Vagina (tissue), 2 donors: ENCODE measurements around the gene SPTSSB. TPM values are rescaled to one million over a fixed set of nuclear protein-coding genes. Genes with fewer than 3 reads are reported as not detected.
A peak's percentile ranks its signal among the peaks of the same experiment; 100 is the strongest.

Source experiments
- DNase-seq, 2 donors: peaks; one replicate each; pipeline ENCODE4 v3.0.0-alpha.2; 2017; ENCODE audit errors: extremely low spot score in 2 of 2
- H3K27ac ChIP-seq: fragments of 200-600 bp; sonication (generic); one replicate; pipeline ENCODE4 v1.5.1; 2019
- H3K27me3 ChIP-seq: fragments of 200-600 bp; sonication (generic); one replicate; pipeline ENCODE4 v1.5.1; 2019
- H3K36me3 ChIP-seq, 2 donors: fragments of 200-600 bp; sonication (generic); one replicate each; pipeline ENCODE4 v1.5.1; 2017 to 2019
- H3K4me1 ChIP-seq: fragments of 200-600 bp; sonication (generic); one replicate; pipeline ENCODE4 v1.5.1; 2019
- H3K4me3 ChIP-seq, 2 donors: fragments of 200-600 bp; sonication (generic); 1 replicate in 1 of 2; 2 replicates in 1 of 2; pipeline ENCODE4 v1.5.1; 2016 to 2019
- H3K9me3 ChIP-seq: fragments of 200-600 bp; sonication (generic); one replicate; pipeline ENCODE4 v1.5.1; 2019
- POLR2A ChIP-seq, 2 donors: fragments of 450-650 bp; IDR thresholded peaks; one replicate each; pipeline ENCODE4 v1.6.1; 2017; ENCODE audit warnings: antibody characterized with exemption in 2 of 2, mild to moderate bottlenecking in 2 of 2, moderate library complexity in 2 of 2
- POLR2AphosphoS5 ChIP-seq, 2 donors: sonication (generic); formaldehyde crosslinking; IDR thresholded peaks; one replicate each; pipeline ENCODE4 v1.9.0; 2017; ENCODE audit warnings: antibody characterized with exemption in 2 of 2, mild to moderate bottlenecking in 2 of 2, low read depth in 1 of 2; ENCODE audit not compliant: insufficient read depth in 1 of 2
- intact Hi-C: fragments of 100-400 bp; cut with DNase I; formaldehyde crosslinking; loops from one replicate; pipeline ENCODE4 v1.15.1; 2023
- total RNA-seq: library from RNA; depleted of rRNA; stranded (reverse); fragments of >200 nt; gene quantifications from one replicate; pipeline ENCODE4 v1.2.3, GENCODE V29; 2016
- TF ChIP-seq, protein P1 (sequence below), 3 experiments: fragments of 450-650 bp in 2 of 3; fragments of 200-600 bp in 1 of 3; sonication (generic) in 1 of 3; IDR thresholded peaks; one replicate each; pipeline ENCODE4 v1.5.1; 2017 to 2019; ENCODE audit warnings: antibody characterized with exemption in 3 of 3, mild to moderate bottlenecking in 2 of 3, moderate library complexity in 2 of 3

SPTSSB gene
- total RNA-seq, 1 donor from 2014 or later = 2.9 TPM

DNA sequence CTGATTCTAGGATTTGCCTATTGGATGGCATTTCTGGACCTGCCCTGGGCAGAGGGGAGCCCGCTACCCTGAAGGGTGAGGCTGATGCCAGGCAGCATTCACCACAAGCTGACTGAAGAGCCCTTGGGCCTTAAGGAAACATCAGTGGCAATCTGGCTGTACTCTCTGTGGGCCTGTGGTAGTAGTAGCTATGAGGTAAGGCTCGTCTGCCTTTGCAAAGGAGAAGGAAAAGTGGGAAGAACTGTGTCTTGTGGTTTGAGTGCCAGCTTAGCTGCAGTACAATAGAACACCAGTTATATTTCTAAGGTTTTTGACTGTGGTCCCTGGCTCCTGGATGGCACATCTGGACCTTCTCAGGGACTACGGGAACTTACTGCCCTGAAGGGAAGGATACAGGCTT lies 51.5 kb downstream of the SPTSSB start:
- no peaks in the 10 kb centered on the region for H3K36me3 ChIP-seq
- H3K27ac ChIP-seq = no peak overlapping the region
- H3K27me3 ChIP-seq = no peaks in the 10 kb centered on the region
- TF ChIP-seq POLR2A (IDR thresholded peaks at IDR 0.05) = no peak
- TF ChIP-seq, protein P1, sequence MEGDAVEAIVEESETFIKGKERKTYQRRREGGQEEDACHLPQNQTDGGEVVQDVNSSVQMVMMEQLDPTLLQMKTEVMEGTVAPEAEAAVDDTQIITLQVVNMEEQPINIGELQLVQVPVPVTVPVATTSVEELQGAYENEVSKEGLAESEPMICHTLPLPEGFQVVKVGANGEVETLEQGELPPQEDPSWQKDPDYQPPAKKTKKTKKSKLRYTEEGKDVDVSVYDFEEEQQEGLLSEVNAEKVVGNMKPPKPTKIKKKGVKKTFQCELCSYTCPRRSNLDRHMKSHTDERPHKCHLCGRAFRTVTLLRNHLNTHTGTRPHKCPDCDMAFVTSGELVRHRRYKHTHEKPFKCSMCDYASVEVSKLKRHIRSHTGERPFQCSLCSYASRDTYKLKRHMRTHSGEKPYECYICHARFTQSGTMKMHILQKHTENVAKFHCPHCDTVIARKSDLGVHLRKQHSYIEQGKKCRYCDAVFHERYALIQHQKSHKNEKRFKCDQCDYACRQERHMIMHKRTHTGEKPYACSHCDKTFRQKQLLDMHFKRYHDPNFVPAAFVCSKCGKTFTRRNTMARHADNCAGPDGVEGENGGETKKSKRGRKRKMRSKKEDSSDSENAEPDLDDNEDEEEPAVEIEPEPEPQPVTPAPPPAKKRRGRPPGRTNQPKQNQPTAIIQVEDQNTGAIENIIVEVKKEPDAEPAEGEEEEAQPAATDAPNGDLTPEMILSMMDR (IDR thresholded peaks at IDR 0.05) = no peak
- no peak for TF ChIP-seq POLR2AphosphoS5 (IDR thresholded peaks at IDR 0.05; ENCODE audit: insufficient read depth in 1 of 2, low read depth in 1 of 2)
- intact Hi-C loops = no loop called here
- H3K4me1 ChIP-seq = no peaks in the 10 kb centered on the region
- no peak overlapping the region for H3K4me3 ChIP-seq
- DNase-seq = no peak
- H3K9me3 ChIP-seq = no peaks in the 10 kb centered on the region

DNA sequence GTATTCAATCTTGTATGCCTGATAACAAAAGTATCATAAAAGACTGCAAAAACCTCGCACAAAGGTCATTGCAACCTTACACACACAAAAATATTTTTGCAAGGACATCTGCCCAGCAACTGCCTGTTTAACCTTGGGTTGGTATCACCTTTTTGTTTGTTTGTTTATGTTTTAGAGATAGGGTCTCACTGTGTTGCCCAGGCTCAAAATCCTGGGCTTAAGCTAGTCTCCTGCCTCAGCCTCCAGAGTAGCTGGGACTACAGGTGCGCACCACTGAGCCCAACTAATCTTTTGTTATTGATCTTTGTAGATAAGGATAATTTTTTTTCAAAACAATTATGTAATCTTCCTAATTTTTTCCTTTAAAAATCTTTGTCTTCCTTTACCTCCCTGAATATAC lies 54.2 kb downstream of the SPTSSB start:
- H3K27ac ChIP-seq = no peak overlapping the region
- DNase-seq = no peak
- no peaks in the 10 kb centered on the region for H3K36me3 ChIP-seq
- no peaks in the 10 kb centered on the region for H3K4me1 ChIP-seq
- no peaks in the 10 kb centered on the region for H3K27me3 ChIP-seq
- H3K9me3 ChIP-seq = no peaks in the 10 kb centered on the region
- H3K4me3 ChIP-seq = no peak overlapping the region
- intact Hi-C loops = no loop called here
- TF ChIP-seq, protein P1 (IDR thresholded peaks at IDR 0.05) = no peak
- TF ChIP-seq POLR2A (IDR thresholded peaks at IDR 0.05) (no peak), POLR2AphosphoS5 (IDR thresholded peaks at IDR 0.05; ENCODE audit: insufficient read depth in 1 of 2, low read depth in 1 of 2) (no peak)

- Histone ChIP-seq H3K27me3 (no peaks in the 10 kb centered on the region), H3K4me1 (no peaks in the 10 kb centered on the region), H3K36me3 (no peaks in the 10 kb centered on the region), H3K27ac (no peak overlapping the region), H3K9me3 (no peaks in the 10 kb centered on the region), H3K4me3 (no peak overlapping the region)
- intact Hi-C loops = no loop called here
- TF ChIP-seq POLR2AphosphoS5 (IDR thresholded peaks at IDR 0.05; ENCODE audit: insufficient read depth in 1 of 2, low read depth in 1 of 2) (peak in 1 of 2 donors; percentile 36), POLR2A (IDR thresholded peaks at IDR 0.05) (no peak)
- TF ChIP-seq, protein P1 (IDR thresholded peaks at IDR 0.05) = no peak
- no peak for DNase-seq
Observed at GRCh38 chr3:161316006-161316689, 55.2 kb downstream of the SPTSSB start.

DNA sequence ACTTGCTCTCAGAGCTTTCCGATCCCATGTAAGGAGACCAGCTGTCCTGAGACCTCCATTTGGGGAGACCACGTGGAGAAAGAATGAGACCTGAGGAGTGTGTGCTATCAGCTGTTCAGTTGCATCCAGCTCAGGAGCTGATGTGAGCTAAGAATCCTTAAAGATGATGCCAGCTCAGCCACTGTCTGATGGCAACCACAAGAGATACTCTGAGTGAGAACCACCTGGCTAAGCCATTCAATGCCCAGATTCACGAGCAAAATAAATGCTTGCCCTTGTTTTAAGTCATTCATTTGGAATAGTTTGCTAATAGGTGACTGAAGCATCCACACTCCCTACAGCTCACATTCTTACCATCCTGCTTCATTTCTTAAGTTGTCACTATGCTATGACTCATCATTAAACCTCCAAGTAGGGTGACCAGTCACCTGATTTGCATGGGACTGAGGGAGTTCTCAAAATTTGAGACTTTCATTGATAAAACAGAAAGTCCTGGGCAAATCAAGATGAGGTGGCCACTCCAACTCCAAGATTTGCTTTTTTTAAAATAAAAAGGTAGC lies 56.4 kb downstream of the SPTSSB start:
- Histone ChIP-seq H3K4me3 (no peak overlapping the region), H3K9me3 (no peaks in the 10 kb centered on the region), H3K36me3 (no peaks in the 10 kb centered on the region), H3K4me1 (no peaks in the 10 kb centered on the region), H3K27ac (no peak overlapping the region), H3K27me3 (no peaks in the 10 kb centered on the region)
- intact Hi-C loops = no loop called here
- TF ChIP-seq POLR2AphosphoS5 (IDR thresholded peaks at IDR 0.05; ENCODE audit: insufficient read depth in 1 of 2, low read depth in 1 of 2) = peak in 1 of 2 donors; percentile 17
- TF ChIP-seq, protein P1 (IDR thresholded peaks at IDR 0.05) = no peak
- no peak for TF ChIP-seq POLR2A (IDR thresholded peaks at IDR 0.05)
- no peak for DNase-seq
